ENCODE measurements around the gene KLHL18. TPM values are rescaled to one million over a fixed set of nuclear protein-coding genes. Genes with fewer than 3 reads are reported as not detected.
"Not testable (repeated sequence)": the region's sequence is repeated elsewhere in the genome, so short reads cannot be mapped to it uniquely, and the experiment has no call there.

KLHL18 gene
- total RNA-seq, 2 donors from 2014 or later: 22.3 to 31.6 TPM

- Histone ChIP-seq H3K36me3 (no peaks in the 10 kb centered on the region), H3K9ac (ENCODE audit: low read depth in 2 of 2, low read length in 2 of 2) (no peak overlapping the region), H3K4me3 (no peak overlapping the region), H3K9me3 (no peaks in the 10 kb centered on the region), H3K27me3 (no peaks in the 10 kb centered on the region), H3K4me1 (no peaks in the 10 kb centered on the region), H3K27ac (no peak overlapping the region)
- TF ChIP-seq CTCF (IDR thresholded peaks at IDR 0.05): no peak
- no peak for DNase-seq
- intact Hi-C loops (cut with DNase I): no loop called here
Measured at GRCh38 chr3:47291158-47291753, 8.5 kb downstream of the KLHL18 start.

- H3K36me3 ChIP-seq; H3K4me3 ChIP-seq; DNase-seq; H3K9ac ChIP-seq (ENCODE audit: low read depth in 2 of 2, low read length in 2 of 2); H3K27me3 ChIP-seq; H3K4me1 ChIP-seq; intact Hi-C loops (cut with DNase I); H3K9me3 ChIP-seq; H3K27ac ChIP-seq: not testable (repeated sequence)
Measured at GRCh38 chr3:47291754-47292420, 9.1 kb downstream of the KLHL18 start.

- TF ChIP-seq CTCF (IDR thresholded peaks at IDR 0.05): no peak
- H3K4me1 ChIP-seq: no peaks in the 10 kb centered on the region
- DNase-seq: no peak
- H3K9me3 ChIP-seq: no peaks in the 10 kb centered on the region
- H3K27ac ChIP-seq: no peak overlapping the region
- no peaks in the 10 kb centered on the region for H3K36me3 ChIP-seq
- H3K9ac ChIP-seq (ENCODE audit: low read depth in 2 of 2, low read length in 2 of 2): no peak overlapping the region
- no peak overlapping the region for H3K4me3 ChIP-seq
- H3K27me3 ChIP-seq: no peaks in the 10 kb centered on the region
- intact Hi-C loops (cut with DNase I): no loop called here
Measured at GRCh38 chr3:47293822-47294221, 11.1 kb downstream of the KLHL18 start.

GRCh38 chr3:47294392-47294791, 11.6 kb downstream of the KLHL18 start:
- no peak for TF ChIP-seq CTCF (IDR thresholded peaks at IDR 0.05)
- intact Hi-C loops (cut with DNase I): no loop called here
- H3K4me1 ChIP-seq: no peaks in the 10 kb centered on the region
- H3K27me3 ChIP-seq: no peaks in the 10 kb centered on the region
- no peak overlapping the region for H3K9ac ChIP-seq (ENCODE audit: low read depth in 2 of 2, low read length in 2 of 2)
- DNase-seq: no peak
- H3K36me3 ChIP-seq: no peaks in the 10 kb centered on the region
- H3K4me3 ChIP-seq: no peak overlapping the region
- H3K9me3 ChIP-seq: no peaks in the 10 kb centered on the region
- no peak overlapping the region for H3K27ac ChIP-seq

- Histone ChIP-seq H3K4me3 (no peak overlapping the region), H3K4me1 (no peaks in the 10 kb centered on the region), H3K9me3 (no peaks in the 10 kb centered on the region), H3K27ac (no peak overlapping the region), H3K27me3 (no peaks in the 10 kb centered on the region), H3K36me3 (no peaks in the 10 kb centered on the region), H3K9ac (ENCODE audit: low read depth in 2 of 2, low read length in 2 of 2) (no peak overlapping the region)
- DNase-seq: no peak
- intact Hi-C loops (cut with DNase I): no loop called here
- TF ChIP-seq CTCF (IDR thresholded peaks at IDR 0.05): no peak
Measured at GRCh38 chr3:47295322-47295721, 12.6 kb downstream of the KLHL18 start.

GRCh38 chr3:47295976-47296375, 13.2 kb downstream of the KLHL18 start:
- no peak overlapping the region for H3K27ac ChIP-seq
- H3K36me3 ChIP-seq: no peaks in the 10 kb centered on the region
- no peaks in the 10 kb centered on the region for H3K27me3 ChIP-seq
- H3K9me3 ChIP-seq: no peaks in the 10 kb centered on the region
- TF ChIP-seq CTCF (IDR thresholded peaks at IDR 0.05): no peak
- no peak overlapping the region for H3K9ac ChIP-seq (ENCODE audit: low read depth in 2 of 2, low read length in 2 of 2)
- no peak for DNase-seq
- no peaks in the 10 kb centered on the region for H3K4me1 ChIP-seq
- no peak overlapping the region for H3K4me3 ChIP-seq
- intact Hi-C loops (cut with DNase I): no loop called here
